ENCODE data around the gene DLST.

Gene DLST

GRCh38 chr14:74881431-74882102 lies at the start of gene DLST:
DLST (plus strand) TSS chr14:74881916; CDS start chr14:74881954, 38 bp downstream.
- DNase-seq (ENCODE audit: low spot score): peak; percentile 98

- no peak for DNase-seq (ENCODE audit: low spot score)
Observed at GRCh38 chr14:74832849-74833248, 48.9 kb upstream of the DLST start.

- no peak for DNase-seq (ENCODE audit: low spot score)
Observed at GRCh38 chr14:74834692-74835392, 46.9 kb upstream of the DLST start.

- no peak for DNase-seq (ENCODE audit: low spot score)
Observed at GRCh38 chr14:74835645-74836250, 46.0 kb upstream of the DLST start.

GRCh38 chr14:74836251-74836960 lies 45.3 kb upstream of the DLST start:
- no peak for DNase-seq (ENCODE audit: low spot score)

- no peak for DNase-seq (ENCODE audit: low spot score)
Observed at GRCh38 chr14:74838166-74838565, 43.5 kb upstream of the DLST start.

- no peak for DNase-seq (ENCODE audit: low spot score)
Observed at GRCh38 chr14:74840603-74841030, 41.1 kb upstream of the DLST start.

GRCh38 chr14:74841230-74842207 lies 40.2 kb upstream of the DLST start:
- DNase-seq (ENCODE audit: low spot score): no peak

- DNase-seq (ENCODE audit: low spot score): no peak
Observed at GRCh38 chr14:74843653-74844052, 38.1 kb upstream of the DLST start.

GRCh38 chr14:74846168-74846567 lies 35.5 kb upstream of the DLST start:
- DNase-seq (ENCODE audit: low spot score): no peak

- DNase-seq (ENCODE audit: low spot score): no peak
Observed at GRCh38 chr14:74846968-74847665, 34.6 kb upstream of the DLST start.

GRCh38 chr14:74848768-74849167 lies 32.9 kb upstream of the DLST start:
- no peak for DNase-seq (ENCODE audit: low spot score)

GRCh38 chr14:74852922-74853530 lies 28.7 kb upstream of the DLST start:
- no peak for DNase-seq (ENCODE audit: low spot score)

- DNase-seq (ENCODE audit: low spot score): no peak
Observed at GRCh38 chr14:74853581-74853980, 28.1 kb upstream of the DLST start.

GRCh38 chr14:74855021-74855420 lies 26.7 kb upstream of the DLST start:
- no peak for DNase-seq (ENCODE audit: low spot score)

GRCh38 chr14:74855945-74856344 lies 25.8 kb upstream of the DLST start:
- DNase-seq (ENCODE audit: low spot score): no peak

- no peak for DNase-seq (ENCODE audit: low spot score)
Observed at GRCh38 chr14:74856366-74856765, 25.4 kb upstream of the DLST start.

GRCh38 chr14:74858022-74858421 lies 23.7 kb upstream of the DLST start:
- no peak for DNase-seq (ENCODE audit: low spot score)

GRCh38 chr14:74859757-74860552 lies 21.8 kb upstream of the DLST start:
- no peak for DNase-seq (ENCODE audit: low spot score)

All from D341Med (cell line).